GM21515 (cell line): ENCODE results near the gene DDR1.
"Not testable (repeated sequence)": the region's sequence is repeated elsewhere in the genome, so short reads cannot be mapped to it uniquely, and the experiment has no call there.

Experiments used
- ATAC-seq: cut with Tn5 transposase; IDR thresholded peaks from one replicate; pipeline ENCODE4 v1.9.1; 2021; ENCODE audit not compliant: unreplicated experiment

Gene DDR1

DNA sequence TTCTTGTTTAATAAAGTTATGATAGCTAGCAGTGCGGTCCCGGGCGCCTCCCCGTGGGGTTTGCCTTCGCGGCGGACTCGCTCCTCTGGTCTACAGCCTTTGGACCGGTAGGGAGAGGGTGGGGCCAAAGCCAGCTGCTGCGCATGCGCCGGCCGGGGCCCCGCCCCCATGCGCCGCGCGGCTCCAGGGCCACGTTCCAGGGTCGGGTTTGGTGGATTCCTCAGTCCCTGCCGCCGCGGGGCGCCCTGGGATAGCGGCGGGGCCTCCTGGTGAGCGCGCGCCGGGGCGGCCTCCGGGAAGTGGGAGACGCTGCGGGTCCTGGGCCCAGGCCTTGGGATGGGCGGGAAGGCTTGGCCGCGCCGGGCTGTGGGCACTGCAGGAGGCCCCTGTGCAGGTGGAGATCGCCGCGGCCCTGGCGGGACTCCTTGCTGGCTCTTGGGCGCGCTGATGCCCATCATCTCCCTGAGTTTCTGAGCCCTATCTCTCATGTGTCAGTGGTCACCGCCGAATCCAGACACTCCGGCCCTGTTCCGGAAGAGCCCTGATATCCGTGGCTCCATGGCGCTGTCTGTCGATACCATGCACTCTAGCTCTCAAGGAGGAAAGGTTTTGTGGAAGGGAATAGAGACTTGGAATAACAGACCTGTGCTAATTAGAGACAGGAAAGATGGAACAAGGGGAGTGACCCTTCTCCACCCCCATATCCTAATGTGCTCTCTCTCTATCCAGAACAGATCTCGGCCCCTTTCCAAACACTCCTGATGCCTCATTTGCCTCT, 29.9 kb downstream of the DDR1 start, which contains the start of gene VARS2:
VARS2 (plus strand) TSS at position 163 of the 778 bp plus-strand sequence; CDS start at position 762, 599 bp downstream.
- peak; percentile 79 for ATAC-seq

GRCh38 chr6:30914854-30915590, 30.7 kb downstream of the DDR1 start:
- ATAC-seq, result no peak

- no peak for ATAC-seq
Observed at GRCh38 chr6:30915591-30915946, 31.2 kb downstream of the DDR1 start.

DNA sequence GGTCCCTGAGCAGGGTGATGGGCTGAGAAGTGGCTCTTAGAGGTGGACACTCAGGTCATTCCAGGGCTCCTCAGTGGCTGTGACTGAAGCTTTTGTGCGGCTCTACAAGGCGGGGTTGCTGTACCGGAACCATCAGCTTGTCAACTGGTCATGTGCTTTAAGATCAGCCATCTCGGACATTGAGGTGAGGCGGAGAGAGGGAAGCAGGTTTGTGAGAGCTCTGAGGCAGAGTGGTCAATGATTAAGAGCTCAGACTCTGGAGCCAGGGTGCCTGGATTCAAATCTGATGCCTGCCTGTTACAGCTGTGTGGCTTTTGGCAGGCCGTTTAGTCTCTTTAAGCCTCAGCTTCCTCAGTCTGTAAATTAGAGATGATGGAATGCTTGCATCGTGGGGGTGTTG, 32.7 kb downstream of the DDR1 start:
- ATAC-seq, result no peak

DNA sequence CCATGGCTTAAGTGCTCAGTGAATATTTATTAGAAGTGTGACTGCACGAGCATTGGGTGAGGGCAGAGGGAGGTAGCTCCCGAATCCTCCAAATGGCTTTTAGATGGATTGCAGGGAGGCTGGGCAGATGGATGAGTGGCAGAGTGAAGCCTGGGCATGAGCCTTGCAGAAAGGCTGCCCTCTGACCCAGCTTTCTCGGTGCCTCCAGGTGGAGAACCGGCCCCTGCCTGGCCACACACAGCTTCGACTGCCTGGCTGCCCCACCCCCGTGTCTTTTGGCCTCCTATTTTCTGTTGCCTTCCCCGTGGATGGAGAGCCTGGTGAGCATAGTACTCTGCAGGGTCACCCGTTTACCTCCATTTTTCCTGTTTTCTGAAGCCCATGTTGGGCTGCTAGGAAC, 33.2 kb downstream of the DDR1 start:
- no peak for ATAC-seq

- ATAC-seq, result no peak
Observed at GRCh38 chr6:30918670-30919069, 34.4 kb downstream of the DDR1 start.

- ATAC-seq, result no peak
Observed at GRCh38 chr6:30922447-30922852, 38.1 kb downstream of the DDR1 start.

- not testable (repeated sequence) for ATAC-seq
Observed at GRCh38 chr6:30924040-30924627, 39.8 kb downstream of the DDR1 start.

GRCh38 chr6:30926644-30927043, 42.3 kb downstream of the DDR1 start:
- no peak for ATAC-seq

- not testable (repeated sequence) for ATAC-seq
Observed at GRCh38 chr6:30927080-30927479, 42.8 kb downstream of the DDR1 start.

DNA sequence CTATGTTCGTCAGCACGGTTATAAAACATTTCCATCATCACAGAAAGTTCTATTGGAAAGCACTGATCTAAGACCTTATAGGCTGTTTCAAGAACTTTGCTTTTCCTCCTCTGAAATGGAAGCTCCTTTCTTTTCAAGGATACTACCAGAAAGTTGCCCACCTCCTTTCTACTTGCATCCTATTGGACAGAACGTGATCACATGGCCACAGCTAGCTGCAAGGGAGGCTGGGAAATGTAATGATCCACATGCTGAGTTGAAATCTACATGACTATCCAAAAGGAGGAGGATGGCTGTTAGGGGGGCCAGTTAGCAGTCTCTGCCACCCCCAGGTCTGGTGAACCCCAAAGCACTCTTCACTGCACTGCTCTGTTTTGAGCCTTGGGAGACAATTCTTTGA, 44.4 kb downstream of the DDR1 start:
- no peak for ATAC-seq

DNA sequence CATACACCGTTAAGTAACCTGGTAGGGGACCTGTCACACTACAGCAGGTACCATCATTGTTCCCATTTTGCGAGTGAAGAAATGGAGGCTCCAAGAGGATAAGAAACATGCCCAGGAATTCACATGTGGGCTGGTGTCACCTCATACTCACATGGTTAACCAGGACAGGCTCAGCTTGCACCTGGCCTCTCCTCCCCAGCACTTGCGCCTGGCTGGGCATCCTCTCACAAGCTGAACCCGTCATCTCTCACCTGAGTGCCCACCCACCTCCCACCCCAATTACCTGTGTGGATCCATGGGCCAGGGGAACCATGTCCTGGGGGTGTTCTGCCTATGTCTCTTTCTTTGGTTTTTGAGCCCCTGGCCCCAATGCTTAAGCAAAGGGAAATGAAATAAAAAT, 46.2 kb downstream of the DDR1 start:
- ATAC-seq, result no peak

GRCh38 chr6:30931272-30931671, 47.0 kb downstream of the DDR1 start:
- ATAC-seq, result no peak

- no peak for ATAC-seq
Observed at GRCh38 chr6:30931969-30932645, 47.8 kb downstream of the DDR1 start, which contains the start of gene SFTA2. SFTA2 (minus strand) TSS chr6:30932170; CDS start chr6:30932096, 74 bp downstream.

- ATAC-seq, result no peak
Observed at GRCh38 chr6:30932665-30933365, 48.5 kb downstream of the DDR1 start.

DNA sequence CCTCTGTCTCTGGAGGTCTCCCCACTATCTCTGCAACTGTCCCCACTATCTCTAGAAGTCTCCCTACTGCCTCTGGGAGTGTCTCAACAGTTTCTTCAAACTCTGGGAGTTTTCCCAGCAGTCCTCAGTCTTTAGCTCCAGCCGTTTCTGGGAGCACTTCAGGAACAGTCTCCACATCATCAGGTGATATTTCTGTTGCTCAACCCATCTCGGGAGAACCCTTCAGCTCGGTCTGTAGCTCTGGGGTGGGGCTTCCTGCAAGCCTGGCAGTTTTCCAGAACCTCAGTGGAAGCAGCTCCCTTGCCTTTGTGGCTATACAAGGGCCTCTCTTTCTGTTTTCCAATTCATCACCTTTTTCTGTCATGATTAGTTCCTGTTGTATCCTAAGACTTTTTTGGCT, 50.7 kb downstream of the DDR1 start:
- no peak for ATAC-seq

GRCh38 chr6:30937265-30937664, 52.9 kb downstream of the DDR1 start:
- ATAC-seq, result no peak

- no peak for ATAC-seq
Observed at GRCh38 chr6:30938730-30939129, 54.4 kb downstream of the DDR1 start.

- ATAC-seq, result no peak
Observed at GRCh38 chr6:30939473-30939872, 55.2 kb downstream of the DDR1 start.

DNA sequence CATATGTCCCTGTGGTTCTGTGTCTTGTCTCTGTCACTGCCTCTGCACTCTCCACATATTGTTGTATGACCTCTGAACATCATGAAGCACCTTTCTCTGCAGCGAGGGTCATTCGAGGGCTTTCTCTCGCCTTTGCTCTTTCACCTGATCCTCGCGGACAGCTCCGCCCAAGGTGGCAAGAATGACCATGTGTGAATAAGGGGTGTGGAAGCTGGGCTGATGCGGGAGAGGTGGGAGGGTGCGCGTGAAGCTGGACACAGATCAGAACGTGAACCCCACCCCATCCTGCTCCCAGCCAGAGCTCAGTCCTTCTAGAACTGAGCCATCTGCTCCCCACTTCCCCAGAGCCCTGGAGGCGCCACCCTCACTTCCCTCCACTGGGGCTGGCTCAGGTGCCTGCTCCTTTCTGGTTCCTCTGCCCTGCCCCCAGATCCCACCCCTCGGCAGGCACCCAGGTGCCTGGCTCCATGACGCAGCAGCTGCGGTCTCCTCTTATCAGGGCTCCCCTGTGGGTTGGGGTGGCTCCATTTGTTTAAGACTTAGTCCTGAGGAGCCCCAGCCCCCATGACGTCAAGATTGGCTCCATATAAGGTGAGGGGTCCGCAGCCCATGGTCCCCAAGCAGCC, 56.2 kb downstream of the DDR1 start, which contains the start of gene MUCL3:
MUCL3 (plus strand) TSS at position 613 of the 626 bp plus-strand sequence. CDS start 27 bp downstream, outside the sequence.
- ATAC-seq, result no peak
